ENCODE data around the gene AZGP1.
"Not testable (repeated sequence)": the region's sequence is repeated elsewhere in the genome, so short reads cannot be mapped to it uniquely, and the experiment has no call there.

AZGP1 gene

GRCh38 chr7:99975782-99976521, at the start of gene AZGP1:
TSS of gene AZGP1 (minus strand) at chr7:99976031. CDS start at chr7:99976020, 11 bp downstream.
- DNase-seq (ENCODE audit: low read depth): peak; percentile 59

GRCh38 chr7:100024020-100024619, 48.3 kb upstream of the AZGP1 start:
- no peak for DNase-seq (ENCODE audit: low read depth)

- no peak for DNase-seq (ENCODE audit: low read depth)
Observed at GRCh38 chr7:100023526-100023925, 47.7 kb upstream of the AZGP1 start.

- no peak for DNase-seq (ENCODE audit: low read depth)
Observed at GRCh38 chr7:100022621-100023020, 46.8 kb upstream of the AZGP1 start.

GRCh38 chr7:100021297-100021696, 45.5 kb upstream of the AZGP1 start:
- DNase-seq (ENCODE audit: low read depth): no peak

GRCh38 chr7:100019908-100020307, 44.1 kb upstream of the AZGP1 start:
- no peak for DNase-seq (ENCODE audit: low read depth)

GRCh38 chr7:100017875-100018274, 42.0 kb upstream of the AZGP1 start:
- DNase-seq (ENCODE audit: low read depth): no peak

GRCh38 chr7:100017300-100017699, 41.5 kb upstream of the AZGP1 start:
- no peak for DNase-seq (ENCODE audit: low read depth)

- DNase-seq (ENCODE audit: low read depth): peak; percentile 13
Observed at GRCh38 chr7:100016215-100016901, 40.5 kb upstream of the AZGP1 start.

GRCh38 chr7:100015232-100016214, 39.7 kb upstream of the AZGP1 start, which contains the start of gene ZKSCAN1:
TSS of gene ZKSCAN1 (plus strand) at chr7:100015596. CDS start at chr7:100023507, 7,911 bp downstream.
- DNase-seq (ENCODE audit: low read depth): peak; percentile 96

- DNase-seq (ENCODE audit: low read depth): no peak
Observed at GRCh38 chr7:100013328-100013676, 37.5 kb upstream of the AZGP1 start.

- DNase-seq (ENCODE audit: low read depth): not testable (repeated sequence)
Observed at GRCh38 chr7:100012385-100013327, 36.8 kb upstream of the AZGP1 start.

- DNase-seq (ENCODE audit: low read depth): no peak
Observed at GRCh38 chr7:100011516-100011915, 35.7 kb upstream of the AZGP1 start.

GRCh38 chr7:100010901-100011300, 35.1 kb upstream of the AZGP1 start:
- no peak for DNase-seq (ENCODE audit: low read depth)

GRCh38 chr7:100009952-100010351, 34.1 kb upstream of the AZGP1 start:
- not testable (repeated sequence) for DNase-seq (ENCODE audit: low read depth)

GRCh38 chr7:100008525-100008924, 32.7 kb upstream of the AZGP1 start:
- DNase-seq (ENCODE audit: low read depth): no peak

GRCh38 chr7:100007887-100008286, 32.1 kb upstream of the AZGP1 start:
- DNase-seq (ENCODE audit: low read depth): no peak

GRCh38 chr7:100003711-100004661, 28.2 kb upstream of the AZGP1 start:
- DNase-seq (ENCODE audit: low read depth): no peak

GRCh38 chr7:100000239-100000638, 24.4 kb upstream of the AZGP1 start:
- DNase-seq (ENCODE audit: low read depth): no peak

Measured in ELR (cell line).